Osteocyte (in vitro differentiated cells): Measurements from ENCODE around the gene L3MBTL2. TPM values are rescaled to one million over a fixed set of nuclear protein-coding genes. Genes with fewer than 3 reads are reported as not detected.

ENCODE experiments used
- DNase-seq: peaks from one replicate; pipeline ENCODE4 v3.0.0; 2021; ENCODE audit warnings: mixed read lengths; ENCODE audit not compliant: unreplicated experiment; ENCODE audit errors: extremely low spot score
- H3K27ac Mint-ChIP-seq: one replicate; pipeline ENCODE4 v1.8.0; 2021; ENCODE audit warnings: mild to moderate bottlenecking, mixed read lengths; ENCODE audit not compliant: unreplicated experiment
- H3K27me3 Mint-ChIP-seq: one replicate; pipeline ENCODE4 v1.8.0; 2021; ENCODE audit warnings: mixed read lengths; ENCODE audit not compliant: unreplicated experiment
- H3K36me3 Mint-ChIP-seq: one replicate; pipeline ENCODE4 v1.8.0; 2021; ENCODE audit warnings: mixed read lengths; ENCODE audit not compliant: unreplicated experiment
- H3K4me1 Mint-ChIP-seq: one replicate; pipeline ENCODE4 v1.8.0; 2021; ENCODE audit warnings: mixed read lengths; ENCODE audit not compliant: unreplicated experiment
- H3K4me3 Mint-ChIP-seq: one replicate; pipeline ENCODE4 v1.8.0; 2021; ENCODE audit warnings: mild to moderate bottlenecking, moderate library complexity, mixed read lengths; ENCODE audit not compliant: unreplicated experiment
- H3K9me3 Mint-ChIP-seq: one replicate; pipeline ENCODE4 v1.8.0; 2021; ENCODE audit warnings: mixed read lengths; ENCODE audit not compliant: unreplicated experiment
- CTCF ChIP-seq: fragments of 200-600 bp; sonication (generic); IDR thresholded peaks from 2 replicates; pipeline ENCODE4 v1.5.0; 2021; ENCODE audit warnings: antibody characterized with exemption, mild to moderate bottlenecking, moderate library complexity
- total RNA-seq: library from RNA; stranded (reverse); gene quantifications from 2 replicates; pipeline ENCODE4 v1.2.1, GENCODE V29; 2021

L3MBTL2 gene
- total RNA-seq, 1 donor from 2014 or later = 25.9 TPM

- Mint-ChIP-seq H3K9me3 (no peaks in the 10 kb centered on the region), H3K27me3 (no peaks in the 10 kb centered on the region), H3K27ac (peak overlapping the region; percentile 50), H3K4me1 (peaks cover 12% of the 10 kb centered on the region), H3K36me3 (peaks cover 26% of the 10 kb centered on the region), H3K4me3 (no peak overlapping the region)
- no peak for TF ChIP-seq CTCF
- peak; percentile 42 for DNase-seq
Measured at GRCh38 chr22:41181349-41182241, 23.5 kb upstream of the L3MBTL2 start.

DNA sequence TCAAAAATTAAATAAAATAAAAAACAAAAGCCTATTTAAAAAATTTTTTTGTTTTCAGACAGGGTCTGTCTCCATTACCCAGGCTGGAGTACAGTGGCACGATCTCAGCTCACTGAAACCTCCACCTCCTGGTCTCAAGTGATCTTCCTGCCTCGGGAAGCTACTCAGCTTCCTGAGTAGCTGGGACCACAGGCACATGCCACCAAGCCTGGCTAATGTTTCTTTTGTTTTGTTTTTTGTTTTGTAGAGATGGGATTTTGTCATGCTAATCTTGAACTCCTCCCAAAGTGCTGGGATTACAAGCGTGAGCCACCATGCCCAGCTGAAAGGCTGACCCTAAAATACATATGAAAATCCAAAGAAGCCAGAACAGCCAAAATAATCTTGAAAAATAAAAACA, 20.4 kb upstream of the L3MBTL2 start:
- no peaks in the 10 kb centered on the region for H3K9me3 Mint-ChIP-seq
- H3K27ac Mint-ChIP-seq = no peak overlapping the region
- no peak for TF ChIP-seq CTCF

GRCh38 chr22:41191467-41191866, 13.6 kb upstream of the L3MBTL2 start:
- DNase-seq = no peak
- no peak overlapping the region for H3K4me3 Mint-ChIP-seq
- no peaks in the 10 kb centered on the region for H3K4me1 Mint-ChIP-seq

More for the DNA sequence above, 20.4 kb upstream of the L3MBTL2 start:
- DNase-seq = no peak
- no peak overlapping the region for H3K4me3 Mint-ChIP-seq
- H3K27me3 Mint-ChIP-seq = no peaks in the 10 kb centered on the region
- H3K36me3 Mint-ChIP-seq = peaks cover 11% of the 10 kb centered on the region
- peaks cover 12% of the 10 kb centered on the region for H3K4me1 Mint-ChIP-seq

DNA sequence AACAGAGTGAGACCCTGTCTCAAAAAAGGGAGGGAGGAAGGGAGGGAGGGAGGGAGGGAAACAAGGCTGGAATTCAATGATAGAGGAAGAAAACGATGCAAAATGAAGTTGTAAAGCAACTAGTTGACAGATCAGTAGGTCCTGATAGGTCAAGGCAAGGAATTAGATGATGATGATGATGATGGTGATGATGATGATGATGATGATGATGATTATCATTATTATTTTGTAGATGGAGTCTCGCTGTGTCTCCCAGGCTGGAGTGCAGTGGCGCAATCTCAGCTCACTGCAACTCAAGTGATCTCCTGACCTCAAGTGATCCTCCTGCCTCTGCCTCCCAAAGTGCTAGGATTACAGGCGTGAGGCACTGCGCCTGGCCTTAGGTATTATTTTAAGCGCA, 11.3 kb upstream of the L3MBTL2 start:
- peaks cover 12% of the 10 kb centered on the region for H3K4me1 Mint-ChIP-seq
- H3K36me3 Mint-ChIP-seq = no peaks in the 10 kb centered on the region
- no peak for DNase-seq
- no peaks in the 10 kb centered on the region for H3K27me3 Mint-ChIP-seq
- TF ChIP-seq CTCF = no peak
- H3K4me3 Mint-ChIP-seq = no peak overlapping the region
- H3K27ac Mint-ChIP-seq = no peak overlapping the region
- H3K9me3 Mint-ChIP-seq = no peaks in the 10 kb centered on the region

More at GRCh38 chr22:41191467-41191866, 13.6 kb upstream of the L3MBTL2 start:
- Mint-ChIP-seq H3K27me3 (no peaks in the 10 kb centered on the region), H3K27ac (no peak overlapping the region), H3K36me3 (no peaks in the 10 kb centered on the region), H3K9me3 (no peaks in the 10 kb centered on the region)
- no peak for TF ChIP-seq CTCF
